GM18502 (cell line): ENCODE data around the gene DCAF8.
A peak's percentile ranks its signal among the peaks of the same experiment; 100 is the strongest.

Source experiments
- ATAC-seq: cut with Tn5 transposase; IDR thresholded peaks from one replicate; pipeline ENCODE4 v1.9.1; 2021; ENCODE audit warnings: mild to moderate bottlenecking; ENCODE audit not compliant: unreplicated experiment, poor library complexity

DCAF8 gene

DNA sequence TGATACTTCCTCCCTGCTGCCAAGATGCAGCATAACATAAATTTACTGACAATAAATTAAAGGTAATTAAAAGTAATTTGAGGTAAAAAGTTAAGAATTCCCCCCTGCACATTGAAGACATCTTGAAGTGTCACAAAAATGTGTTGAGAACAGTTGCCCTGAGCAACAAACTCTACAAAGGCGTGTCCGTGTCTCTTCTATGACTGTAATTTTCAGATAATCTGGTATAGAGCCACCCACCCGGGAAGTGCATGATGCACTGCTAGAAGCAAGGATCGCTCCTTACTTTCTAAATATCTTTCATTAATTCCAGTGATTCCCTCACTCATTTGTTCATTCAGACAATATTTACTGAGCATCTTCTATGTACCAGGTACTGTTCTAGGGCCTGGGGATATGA is 83.0 kb downstream of the DCAF8 start:
- ATAC-seq: no peak

- no peak for ATAC-seq
Observed at GRCh38 chr1:160178731-160179130, 83.6 kb downstream of the DCAF8 start.

GRCh38 chr1:160177667-160178066 is 84.7 kb downstream of the DCAF8 start:
- ATAC-seq: no peak

DNA sequence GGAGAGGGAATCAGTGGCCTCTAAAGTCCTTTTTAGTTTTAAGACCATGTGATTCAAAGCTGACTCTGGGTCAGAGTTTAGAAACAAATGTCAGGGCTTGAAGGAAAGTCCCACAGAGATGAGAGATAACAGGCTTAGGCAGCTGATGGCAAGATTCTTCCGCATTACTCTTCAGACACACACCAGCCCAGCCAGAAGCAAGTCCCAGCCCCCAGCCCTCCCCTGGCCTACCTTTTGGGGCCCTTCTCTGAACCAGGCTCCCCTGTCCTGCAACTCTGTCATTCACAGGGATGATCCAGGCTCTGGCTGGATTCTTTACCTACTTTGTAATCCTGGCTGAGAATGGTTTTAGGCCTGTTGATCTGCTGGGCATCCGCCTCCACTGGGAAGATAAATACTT is 85.1 kb downstream of the DCAF8 start:
- ATAC-seq: no peak

GRCh38 chr1:160171980-160172379 is 90.4 kb downstream of the DCAF8 start:
- ATAC-seq: no peak

DNA sequence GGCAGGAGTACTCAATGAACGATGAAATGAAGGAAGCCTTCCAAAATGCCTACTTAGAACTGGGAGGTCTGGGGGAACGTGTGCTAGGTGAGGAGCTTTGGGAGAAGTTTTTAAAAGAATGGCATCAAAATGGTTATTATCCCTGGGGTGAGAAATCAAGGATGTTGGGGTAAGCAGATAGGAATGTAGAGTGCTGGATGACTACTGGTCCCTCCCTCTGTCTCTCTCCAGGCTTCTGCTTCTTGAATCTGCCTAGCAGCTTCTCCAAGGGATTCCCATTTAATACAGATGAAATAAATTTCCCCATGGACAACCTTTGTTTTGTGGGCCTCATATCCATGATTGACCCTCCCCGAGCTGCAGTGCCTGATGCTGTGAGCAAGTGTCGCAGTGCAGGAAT is 91.0 kb downstream of the DCAF8 start:
- ATAC-seq: no peak

- ATAC-seq: peak; percentile 74
Observed at GRCh38 chr1:160169553-160170399, 92.6 kb downstream of the DCAF8 start.

DNA sequence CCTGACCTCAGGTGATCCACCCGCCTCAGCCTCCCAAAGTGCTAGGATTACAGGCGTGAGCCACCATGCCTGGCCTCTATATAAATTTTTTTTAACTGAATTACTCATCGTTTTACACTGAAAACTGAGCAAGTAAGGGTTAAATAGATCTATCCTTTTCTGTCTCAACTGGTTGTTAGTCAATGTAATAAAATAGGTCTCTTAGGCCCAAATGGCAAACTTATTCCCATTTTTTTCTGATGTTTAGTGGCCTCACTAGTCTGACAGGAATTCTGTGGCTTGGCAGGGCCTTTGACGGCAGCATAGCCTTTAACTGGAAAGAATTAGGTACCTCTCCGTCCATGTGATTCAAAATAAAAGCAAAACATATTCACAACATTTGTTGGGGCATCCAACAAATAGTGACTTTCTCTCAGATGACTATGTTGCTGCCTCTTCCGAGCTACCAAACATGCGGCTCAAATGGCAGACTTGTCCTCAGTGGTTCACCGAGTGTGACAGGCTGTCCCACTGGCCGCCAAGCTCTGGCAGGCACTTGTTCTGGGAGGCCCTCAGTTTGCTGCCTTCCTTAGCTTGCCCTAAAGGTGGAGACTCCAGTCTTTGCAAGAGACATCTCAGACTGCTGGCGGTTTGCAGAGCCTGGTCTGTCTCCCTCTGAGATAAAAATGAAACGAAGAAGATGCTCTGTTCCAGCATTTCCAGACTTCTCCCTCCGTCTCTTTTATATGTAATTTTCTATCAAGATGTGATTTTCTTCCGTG is 93.6 kb downstream of the DCAF8 start:
- no peak for ATAC-seq

DNA sequence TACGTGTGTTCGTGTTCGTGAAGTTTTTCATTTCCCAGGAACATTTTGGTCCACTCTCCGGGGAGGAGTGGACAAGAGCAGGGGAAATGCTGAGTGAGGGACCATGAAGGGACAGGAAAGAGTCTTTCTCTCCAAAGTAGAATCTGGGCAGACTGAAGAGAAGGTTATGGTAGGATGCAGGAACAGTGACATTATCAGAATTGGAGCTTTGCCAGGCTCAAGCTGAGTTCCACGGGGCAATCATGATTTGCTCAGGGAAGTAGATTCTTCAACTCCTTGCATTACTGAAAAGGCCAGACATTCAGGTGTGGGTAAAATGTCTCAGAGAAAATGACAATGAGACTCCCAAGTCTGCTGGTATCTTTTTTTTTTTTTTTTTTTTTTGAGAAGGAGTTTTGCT is 94.3 kb downstream of the DCAF8 start:
- ATAC-seq: no peak

DNA sequence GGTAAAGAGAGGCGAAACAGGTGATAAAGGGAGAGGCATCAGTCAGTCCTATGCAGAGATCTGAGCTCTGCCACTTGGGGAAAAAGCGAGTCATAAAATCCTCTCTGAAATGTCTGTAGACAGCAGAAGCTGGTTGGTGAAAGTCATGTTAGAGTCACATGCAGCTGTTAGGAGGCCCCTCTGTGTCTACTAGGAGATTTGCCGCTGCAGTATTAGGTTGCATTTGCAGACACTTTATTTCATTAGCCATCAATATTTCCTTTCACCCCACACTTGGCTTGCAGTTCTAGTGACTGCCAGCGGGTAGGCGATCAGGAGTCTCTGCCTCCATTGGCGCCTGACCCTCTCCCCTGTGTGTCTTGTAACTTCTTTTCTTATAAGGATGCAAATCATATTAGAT is 94.8 kb downstream of the DCAF8 start:
- no peak for ATAC-seq

DNA sequence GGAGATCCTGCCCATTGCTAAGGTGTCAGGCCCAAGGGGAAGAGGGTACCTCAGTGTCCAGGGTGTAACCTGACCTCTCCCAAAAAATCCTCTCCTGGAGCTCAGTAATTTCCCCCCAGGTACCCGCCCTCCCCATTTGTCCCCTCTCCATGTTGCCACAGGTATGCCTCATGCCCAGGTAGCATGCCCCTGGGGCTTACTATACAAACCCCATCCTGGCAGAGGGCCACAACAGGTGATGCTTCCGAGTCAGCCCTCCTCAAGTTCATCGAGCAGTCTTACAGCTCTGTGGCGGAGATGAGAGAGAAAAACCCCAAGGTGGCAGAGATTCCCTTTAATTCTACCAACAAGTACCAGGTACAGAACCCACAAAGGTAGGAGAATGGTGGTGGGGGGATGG is 95.3 kb downstream of the DCAF8 start:
- no peak for ATAC-seq

- no peak for ATAC-seq
Observed at GRCh38 chr1:160166166-160166868, 96.0 kb downstream of the DCAF8 start.
